B cell (primary cell): Measurements from ENCODE around the gene NUAK2. TPM values are rescaled to one million over a fixed set of nuclear protein-coding genes. Genes with fewer than 3 reads are reported as not detected.

ENCODE experiments used
- ATAC-seq: fragments of 200-7000 bp; cut with Tn5 transposase; one replicate; pipeline ENCODE4 v1.10.0; 2021; ENCODE audit warnings: low read depth, mild to moderate bottlenecking, moderate number of reproducible peaks, moderate library complexity
- CTCF ChIA-PET: fragments of 350-600 bp; sonication (Branson Sonifier 250); formaldehyde crosslinking; loops from one replicate; lab custom pipeline; 2021; ENCODE audit warnings: antibody characterized with exemption, inconsistent platforms; lab: Charles Lee
- POLR2A ChIA-PET: fragments of 350-600 bp; sonication (Branson Sonifier 250); formaldehyde crosslinking; loops from one replicate; lab custom pipeline; 2021; ENCODE audit warnings: antibody characterized with exemption; lab: Charles Lee
- DNase-seq: peaks from one replicate; pipeline ENCODE4 v3.0.0; 2013
- H2AFZ ChIP-seq: 2 replicates; pipeline ENCODE4 v1.6.1; 2012; ENCODE audit warnings: mild to moderate bottlenecking, low read depth, low read length; ENCODE audit not compliant: insufficient read depth, poor library complexity, severe bottlenecking
- H3K27ac ChIP-seq, 2 donors: 1 replicate in 1 of 2; 2 replicates in 1 of 2; pipeline ENCODE4 v1.5.1; 2012 to 2013; ENCODE audit warnings: low read length in 2 of 2, mild to moderate bottlenecking in 2 of 2, moderate library complexity in 1 of 2
- H3K27me3 ChIP-seq, 4 experiments: fragments of 200-600 bp in 1 of 4; sonication (generic) in 1 of 4; replicated peaks in 1 of 4; 1 replicate in 2 of 4; 2 replicates in 2 of 4; pipeline versions ENCODE4 v1.6.1 to v1.7.0; 2013 to 2016; ENCODE audit warnings: low read length in 3 of 4, mild to moderate bottlenecking in 2 of 4, mixed read lengths in 1 of 4, moderate library complexity in 1 of 4; ENCODE audit not compliant: insufficient read depth in 4 of 4, control insufficient read depth in 3 of 4; ENCODE audit errors: control extremely low read depth in 1 of 4
- H3K36me3 ChIP-seq, 2 experiments: replicated peaks in 1 of 2; 1 replicate in 1 of 2; 2 replicates in 1 of 2; pipeline versions ENCODE4 v1.6.1 to v1.7.1; 2013; ENCODE audit warnings: low read length in 1 of 2; ENCODE audit not compliant: insufficient read depth in 2 of 2, control insufficient read depth in 1 of 2; ENCODE audit errors: control extremely low read depth in 1 of 2, extremely low read depth in 1 of 2
- H3K4me1 ChIP-seq, 2 donors: fragments of 200-600 bp in 1 of 2; sonication (generic) in 1 of 2; 1 replicate in 1 of 2; 2 replicates in 1 of 2; pipeline versions ENCODE4 v1.5.1 to v1.6.1; 2013 to 2017; ENCODE audit warnings: low read length in 2 of 2; ENCODE audit not compliant: control insufficient read depth in 2 of 2, insufficient read depth in 2 of 2
- H3K4me2 ChIP-seq: replicated peaks from 2 replicates; pipeline ENCODE3; 2012; ENCODE audit warnings: mild to moderate bottlenecking, low read depth, low read length; ENCODE audit not compliant: poor library complexity, severe bottlenecking
- H3K4me3 ChIP-seq, 5 experiments: fragments of 200-600 bp in 1 of 5; sonication (generic) in 1 of 5; 1 replicate in 3 of 5; 2 replicates in 2 of 5; pipeline versions ENCODE4 v1.5.1 to v1.7.0; 2011 to 2016; ENCODE audit warnings: low read length in 4 of 5, mild to moderate bottlenecking in 4 of 5, low read depth in 2 of 5, control low read depth in 1 of 5, moderate library complexity in 1 of 5; ENCODE audit not compliant: insufficient read depth in 1 of 5; ENCODE audit errors: control extremely low read depth in 1 of 5, extremely low read depth in 1 of 5
- H3K79me2 ChIP-seq: fragments of 200-600 bp; sonication (generic); one replicate; pipeline ENCODE4 v1.6.0; 2016; ENCODE audit warnings: low read length; ENCODE audit not compliant: control insufficient read depth, insufficient read depth
- H3K9ac ChIP-seq: fragments of 200-600 bp; sonication (generic); 2 replicates; pipeline ENCODE4 v1.6.1; 2017; ENCODE audit warnings: mild to moderate bottlenecking, low read length, moderate library complexity
- H3K9me3 ChIP-seq, 3 donors: one replicate each; pipeline versions ENCODE4 v1.6.1 to v1.7.1; 2013; ENCODE audit warnings: low read length in 2 of 3; ENCODE audit not compliant: control insufficient read depth in 2 of 3, insufficient read depth in 1 of 3; ENCODE audit errors: control extremely low read depth in 1 of 3
- H4K20me1 ChIP-seq: 2 replicates; pipeline ENCODE4 v1.6.0; 2012; ENCODE audit warnings: mild to moderate bottlenecking, low read length; ENCODE audit not compliant: insufficient read depth, control insufficient read depth, poor library complexity, severe bottlenecking
- H3K27ac Mint-ChIP-seq: one replicate; pipeline ENCODE4 v1.8.0; 2021; ENCODE audit warnings: mixed read lengths
- H3K27me3 Mint-ChIP-seq: one replicate; pipeline ENCODE4 v1.8.0; 2021; ENCODE audit warnings: mixed read lengths
- H3K4me1 Mint-ChIP-seq: one replicate; pipeline ENCODE4 v1.8.0; 2021; ENCODE audit warnings: mixed read lengths
- H3K4me3 Mint-ChIP-seq: one replicate; pipeline ENCODE4 v1.8.0; 2021; ENCODE audit warnings: mixed read lengths
- H3K9me3 Mint-ChIP-seq: one replicate; pipeline ENCODE4 v1.8.0; 2022; ENCODE audit warnings: mixed read lengths; ENCODE audit not compliant: insufficient read depth
- CTCF ChIP-seq: fragments of 200-600 bp; IDR thresholded peaks from one replicate; pipeline ENCODE4 v1.8.0; 2022; ENCODE audit warnings: antibody characterized with exemption, mild to moderate bottlenecking
- EZH2 ChIP-seq: IDR thresholded peaks from 2 replicates; pipeline ENCODE4 v1.6.1; 2012; ENCODE audit warnings: borderline replicate concordance, low read depth, mild to moderate bottlenecking, moderate library complexity, low read length; ENCODE audit not compliant: insufficient read depth, poor library complexity, severe bottlenecking
- WGBS: methylation state at CpG from one replicate; pipeline ENCODE4 v1.1.5; 2013; ENCODE audit warnings: missing lambda C conversion rate; ENCODE audit not compliant: insufficient coverage; 5-methylcytosine and 5-hydroxymethylcytosine counted together
- intact Hi-C: fragments of 100-400 bp; cut with micrococcal nuclease; formaldehyde crosslinking; loops from one replicate; pipeline ENCODE4 v1.10.0; 2022
- polyA plus RNA-seq: library from polyadenylated mRNA; depleted of rRNA; stranded (reverse); fragments of >200 nt; gene quantifications from 2 replicates; pipeline ENCODE4 v1.2.3, GENCODE V29; 2012
- total RNA-seq, 2 donors: library from RNA; stranded (reverse); fragments of 120-200 nt in 1 of 2; gene quantifications; 1 replicate in 1 of 2; 2 replicates in 1 of 2; pipeline versions ENCODE4 v1.2.3 to v1.2.4, GENCODE V29; 2013 to 2022

NUAK2 gene
- total and polyA plus RNA-seq, 2 donors (not counting 1 experiment from before 2014, with no cell fraction given), result 37.9 to 102 TPM

- H3K27ac Mint-ChIP-seq, result peak overlapping the region; percentile 83
- H3K4me3 ChIP-seq, result no peak overlapping the region
- CTCF ChIA-PET, result interaction anchor here (15.9 to 56.6 kb wide), 2 partner anchors 21 to 29 kb away, joined by 210 to 2421 read pairs; partner anchors contain the start of gene NUAK2
- H3K9ac ChIP-seq, result no peak overlapping the region
- DNase-seq (no peak), ATAC-seq (no peak)
- H3K4me2 ChIP-seq, result peak overlapping the region; percentile 25
- H3K9me3 ChIP-seq, result peaks cover 0 to 8% (median 0%) of the 10 kb centered on the region in 3 donors
- no peak overlapping the region for H3K4me3 Mint-ChIP-seq
- no peaks in the 10 kb centered on the region for H3K79me2 ChIP-seq
- H3K4me1 Mint-ChIP-seq, result peaks cover 85% of the 10 kb centered on the region
- H3K27me3 ChIP-seq, result no peaks in the 10 kb centered on the region
- TF ChIP-seq CTCF, result no peak
- no peak for TF ChIP-seq EZH2
- intact Hi-C loops, result no loop called here
- POLR2A ChIA-PET, result interaction anchor here (0.7 to 1.9 kb wide), 2 partner anchors 12 to 21 kb away, joined by 5 to 7 read pairs; no protein-coding TSS in a partner anchor
- H3K9me3 Mint-ChIP-seq, result no peaks in the 10 kb centered on the region
- H3K27ac ChIP-seq, result no peak overlapping the region
- H2AFZ ChIP-seq, result no peak overlapping the region
- peaks cover 62 to 89% of the 10 kb centered on the region in 2 donors for H3K4me1 ChIP-seq
- H3K36me3 ChIP-seq, result no peaks in the 10 kb centered on the region
- H4K20me1 ChIP-seq, result peaks cover 6% of the 10 kb centered on the region
- H3K27me3 Mint-ChIP-seq, result no peaks in the 10 kb centered on the region
- WGBS, result 15% methylated on average over 1 of the region's 2 CpGs
Observed at GRCh38 chr1:205296154-205296553, 25.4 kb downstream of the NUAK2 start.

GRCh38 chr1:205294934-205295333, 26.6 kb downstream of the NUAK2 start:
- Mint-ChIP-seq H3K9me3 (no peaks in the 10 kb centered on the region), H3K27ac (peak overlapping the region; percentile 81), H3K4me1 (peaks cover 79% of the 10 kb centered on the region), H3K27me3 (no peaks in the 10 kb centered on the region), H3K4me3 (no peak overlapping the region)
- POLR2A ChIA-PET, result interaction anchor here (1.9 kb wide), 1 partner anchor 20 kb away, joined by 7 read pairs; no protein-coding TSS in a partner anchor
- H2AFZ ChIP-seq, result peak overlapping the region; percentile 2
- TF ChIP-seq EZH2 (no peak), CTCF (no peak)
- H3K9me3 ChIP-seq, result peaks cover 0 to 8% (median 0%) of the 10 kb centered on the region in 3 donors
- H3K4me3 ChIP-seq, result no peak overlapping the region
- no peak overlapping the region for H3K4me2 ChIP-seq
- ATAC-seq (no peak), DNase-seq (no peak)
- H3K79me2 ChIP-seq, result peaks cover 6% of the 10 kb centered on the region
- no peaks in the 10 kb centered on the region for H3K27me3 ChIP-seq
- 96% methylated on average over 5 of the region's 5 CpGs for WGBS
- H3K9ac ChIP-seq, result no peak overlapping the region
- H3K27ac ChIP-seq, result no peak overlapping the region
- no peaks in the 10 kb centered on the region for H4K20me1 ChIP-seq
- CTCF ChIA-PET, result interaction anchor here (1.0 to 56.6 kb wide), 6 partner anchors 9 to 229 kb away, joined by 3 to 2421 read pairs (median 4); partner anchors contain the start of gene NUAK2
- H3K36me3 ChIP-seq, result no peaks in the 10 kb centered on the region
- intact Hi-C loops, result no loop called here
- peaks cover 59 to 88% of the 10 kb centered on the region in 2 donors for H3K4me1 ChIP-seq
